ENCODE data around the gene BMI1. TPM values are rescaled to one million over a fixed set of nuclear protein-coding genes. Genes with fewer than 3 reads are reported as not detected.

The BMI1 gene
- total RNA-seq, 6 experiments from 2014 or later, result 34.8 to 51.1 (median 42.3) TPM

DNA sequence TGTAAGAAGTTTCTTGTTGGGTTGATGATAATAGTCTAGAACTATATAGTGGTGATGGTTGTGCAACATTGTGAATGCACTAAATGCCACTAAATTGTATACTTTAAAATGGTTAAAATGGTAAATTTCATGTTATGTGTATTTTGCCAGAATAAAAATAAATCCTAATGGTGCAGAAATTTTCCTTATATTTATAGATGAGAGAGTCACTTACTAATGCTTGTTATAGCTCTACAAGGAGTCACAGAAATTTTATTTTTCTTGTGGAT, 45.5 kb downstream of the BMI1 start:
- Mint-ChIP-seq H3K27ac (no peak overlapping the region), H3K27me3 (ENCODE audit: insufficient read depth) (no peaks in the 10 kb centered on the region; the same call in none of the 2 replicates), H3K9me3 (no peaks in the 10 kb centered on the region), H3K4me1 (ENCODE audit: low read depth) (no peaks in the 10 kb centered on the region), H3K36me3 (ENCODE audit: low read depth) (no peaks in the 10 kb centered on the region), H3K4me3 (no peak overlapping the region)
- no peak for DNase-seq
- TF ChIP-seq, protein P1, sequence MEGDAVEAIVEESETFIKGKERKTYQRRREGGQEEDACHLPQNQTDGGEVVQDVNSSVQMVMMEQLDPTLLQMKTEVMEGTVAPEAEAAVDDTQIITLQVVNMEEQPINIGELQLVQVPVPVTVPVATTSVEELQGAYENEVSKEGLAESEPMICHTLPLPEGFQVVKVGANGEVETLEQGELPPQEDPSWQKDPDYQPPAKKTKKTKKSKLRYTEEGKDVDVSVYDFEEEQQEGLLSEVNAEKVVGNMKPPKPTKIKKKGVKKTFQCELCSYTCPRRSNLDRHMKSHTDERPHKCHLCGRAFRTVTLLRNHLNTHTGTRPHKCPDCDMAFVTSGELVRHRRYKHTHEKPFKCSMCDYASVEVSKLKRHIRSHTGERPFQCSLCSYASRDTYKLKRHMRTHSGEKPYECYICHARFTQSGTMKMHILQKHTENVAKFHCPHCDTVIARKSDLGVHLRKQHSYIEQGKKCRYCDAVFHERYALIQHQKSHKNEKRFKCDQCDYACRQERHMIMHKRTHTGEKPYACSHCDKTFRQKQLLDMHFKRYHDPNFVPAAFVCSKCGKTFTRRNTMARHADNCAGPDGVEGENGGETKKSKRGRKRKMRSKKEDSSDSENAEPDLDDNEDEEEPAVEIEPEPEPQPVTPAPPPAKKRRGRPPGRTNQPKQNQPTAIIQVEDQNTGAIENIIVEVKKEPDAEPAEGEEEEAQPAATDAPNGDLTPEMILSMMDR (IDR thresholded peaks at IDR 0.05), result no peak

DNA sequence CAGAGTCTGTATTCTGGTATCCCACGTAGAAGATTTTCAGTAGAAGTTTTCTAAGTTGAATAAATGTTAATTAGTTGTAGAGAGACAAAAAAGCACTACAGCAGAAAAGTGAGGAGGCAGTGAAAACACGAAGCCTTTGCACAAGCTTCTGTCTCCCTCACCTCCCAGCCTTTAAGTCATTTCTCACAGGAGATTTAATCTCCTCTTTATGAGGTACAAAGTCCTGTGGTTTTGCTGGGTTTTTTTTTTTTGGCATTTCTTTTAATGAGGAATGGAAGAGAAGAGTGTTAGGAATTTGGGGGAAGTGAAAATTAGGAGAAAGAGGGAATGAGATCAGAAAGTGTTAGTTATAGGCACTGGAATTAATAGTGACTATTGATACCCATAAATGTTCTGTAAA, 45.9 kb downstream of the BMI1 start:
- Mint-ChIP-seq H3K36me3 (ENCODE audit: low read depth) (no peaks in the 10 kb centered on the region), H3K9me3 (no peaks in the 10 kb centered on the region), H3K4me3 (no peak overlapping the region), H3K27ac (no peak overlapping the region), H3K4me1 (ENCODE audit: low read depth) (no peaks in the 10 kb centered on the region), H3K27me3 (ENCODE audit: insufficient read depth) (no peaks in the 10 kb centered on the region; the same call in none of the 2 replicates)
- TF ChIP-seq, protein P1 (IDR thresholded peaks at IDR 0.05), result no peak
- no peak for DNase-seq

GRCh38 chr10:22367471-22367870, 46.6 kb downstream of the BMI1 start:
- no peaks in the 10 kb centered on the region for H3K4me1 Mint-ChIP-seq (ENCODE audit: low read depth)
- no peaks in the 10 kb centered on the region for H3K36me3 Mint-ChIP-seq (ENCODE audit: low read depth)
- TF ChIP-seq, protein P1 (IDR thresholded peaks at IDR 0.05), result no peak
- DNase-seq, result no peak
- no peaks in the 10 kb centered on the region for H3K9me3 Mint-ChIP-seq
- H3K4me3 Mint-ChIP-seq, result no peak overlapping the region
- no peak overlapping the region for H3K27ac Mint-ChIP-seq
- H3K27me3 Mint-ChIP-seq (ENCODE audit: insufficient read depth), result no peaks in the 10 kb centered on the region; the same call in none of the 2 replicates

DNA sequence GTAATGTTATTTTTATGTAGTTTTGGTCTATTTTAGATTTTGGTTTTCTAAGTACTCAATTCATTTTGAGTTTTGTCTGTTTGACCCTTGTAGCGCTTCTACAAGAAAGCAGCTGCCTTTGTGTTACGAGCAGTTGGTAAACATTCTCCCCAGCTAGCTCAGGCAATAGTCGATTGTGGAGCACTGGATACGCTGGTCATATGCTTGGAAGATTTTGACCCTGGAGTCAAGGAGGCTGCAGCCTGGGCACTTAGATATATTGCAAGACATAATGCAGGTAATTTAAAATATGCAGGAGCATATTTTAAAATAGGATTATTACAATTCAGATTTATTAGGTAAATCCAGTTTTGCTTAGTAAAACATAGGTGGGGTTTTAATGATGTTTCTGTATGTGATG, 47.5 kb downstream of the BMI1 start:
- Mint-ChIP-seq H3K9me3 (no peaks in the 10 kb centered on the region), H3K4me3 (no peak overlapping the region), H3K36me3 (ENCODE audit: low read depth) (no peaks in the 10 kb centered on the region), H3K27ac (no peak overlapping the region), H3K4me1 (ENCODE audit: low read depth) (no peaks in the 10 kb centered on the region), H3K27me3 (ENCODE audit: insufficient read depth) (no peaks in the 10 kb centered on the region; the same call in 1 of the 2 replicates)
- DNase-seq, result no peak
- TF ChIP-seq, protein P1 (IDR thresholded peaks at IDR 0.05), result no peak

GRCh38 chr10:22368981-22369380, 48.1 kb downstream of the BMI1 start:
- Mint-ChIP-seq H3K4me3 (no peak overlapping the region), H3K4me1 (ENCODE audit: low read depth) (no peaks in the 10 kb centered on the region), H3K36me3 (ENCODE audit: low read depth) (no peaks in the 10 kb centered on the region), H3K27me3 (ENCODE audit: insufficient read depth) (no peaks in the 10 kb centered on the region; the same call in 1 of the 2 replicates), H3K27ac (no peak overlapping the region), H3K9me3 (no peaks in the 10 kb centered on the region)
- TF ChIP-seq, protein P1 (IDR thresholded peaks at IDR 0.05), result no peak
- no peak for DNase-seq

All from HFFc6 (cell line).